Ishikawa (cell line): ENCODE results near the gene ASIC2.

Experiments
- CEBPB ChIP-seq: IDR thresholded peaks from 2 replicates; pipeline ENCODE4 v1.6.1; 2012
- CREB1 ChIP-seq: IDR thresholded peaks from 2 replicates; pipeline ENCODE4 v1.6.1; 2012; ENCODE audit warnings: low read depth
- EGR1 ChIP-seq: IDR thresholded peaks from 2 replicates; pipeline ENCODE4 v1.6.1; 2012
- EP300 ChIP-seq: IDR thresholded peaks from 2 replicates; pipeline ENCODE4 v1.6.1; 2012; ENCODE audit warnings: borderline replicate concordance
- FOXM1 ChIP-seq: IDR thresholded peaks from 2 replicates; pipeline ENCODE4 v1.6.1; 2012; ENCODE audit warnings: low read depth, borderline replicate concordance
- NFIC ChIP-seq: IDR thresholded peaks from 2 replicates; pipeline ENCODE4 v1.6.1; 2012
- RAD21 ChIP-seq: IDR thresholded peaks from 2 replicates; pipeline ENCODE4 v1.6.1; 2012; ENCODE audit warnings: low read depth
- REST ChIP-seq: IDR thresholded peaks from 2 replicates; pipeline ENCODE4 v1.6.1; 2012; ENCODE audit warnings: low read depth, mild to moderate bottlenecking
- TAF1 ChIP-seq: IDR thresholded peaks from 2 replicates; pipeline ENCODE4 v1.6.1; 2012; ENCODE audit warnings: low read depth, mild to moderate bottlenecking
- TCF12 ChIP-seq: IDR thresholded peaks from 2 replicates; pipeline ENCODE4 v1.6.1; 2012; ENCODE audit warnings: low read depth
- TEAD4 ChIP-seq: IDR thresholded peaks from 2 replicates; pipeline ENCODE4 v1.6.1; 2012
- YY1 ChIP-seq: IDR thresholded peaks from 2 replicates; pipeline ENCODE4 v1.6.1; 2012; ENCODE audit warnings: low read depth
- ZBTB7A ChIP-seq: IDR thresholded peaks from 2 replicates; pipeline ENCODE4 v1.6.1; 2012; ENCODE audit warnings: low read depth
- TF ChIP-seq, protein P1 (sequence below): IDR thresholded peaks from 2 replicates; pipeline ENCODE4 v1.6.1; 2012
- TF ChIP-seq, protein P2 (sequence below): IDR thresholded peaks from 2 replicates; pipeline ENCODE4 v1.6.1; 2012

ASIC2 gene

DNA sequence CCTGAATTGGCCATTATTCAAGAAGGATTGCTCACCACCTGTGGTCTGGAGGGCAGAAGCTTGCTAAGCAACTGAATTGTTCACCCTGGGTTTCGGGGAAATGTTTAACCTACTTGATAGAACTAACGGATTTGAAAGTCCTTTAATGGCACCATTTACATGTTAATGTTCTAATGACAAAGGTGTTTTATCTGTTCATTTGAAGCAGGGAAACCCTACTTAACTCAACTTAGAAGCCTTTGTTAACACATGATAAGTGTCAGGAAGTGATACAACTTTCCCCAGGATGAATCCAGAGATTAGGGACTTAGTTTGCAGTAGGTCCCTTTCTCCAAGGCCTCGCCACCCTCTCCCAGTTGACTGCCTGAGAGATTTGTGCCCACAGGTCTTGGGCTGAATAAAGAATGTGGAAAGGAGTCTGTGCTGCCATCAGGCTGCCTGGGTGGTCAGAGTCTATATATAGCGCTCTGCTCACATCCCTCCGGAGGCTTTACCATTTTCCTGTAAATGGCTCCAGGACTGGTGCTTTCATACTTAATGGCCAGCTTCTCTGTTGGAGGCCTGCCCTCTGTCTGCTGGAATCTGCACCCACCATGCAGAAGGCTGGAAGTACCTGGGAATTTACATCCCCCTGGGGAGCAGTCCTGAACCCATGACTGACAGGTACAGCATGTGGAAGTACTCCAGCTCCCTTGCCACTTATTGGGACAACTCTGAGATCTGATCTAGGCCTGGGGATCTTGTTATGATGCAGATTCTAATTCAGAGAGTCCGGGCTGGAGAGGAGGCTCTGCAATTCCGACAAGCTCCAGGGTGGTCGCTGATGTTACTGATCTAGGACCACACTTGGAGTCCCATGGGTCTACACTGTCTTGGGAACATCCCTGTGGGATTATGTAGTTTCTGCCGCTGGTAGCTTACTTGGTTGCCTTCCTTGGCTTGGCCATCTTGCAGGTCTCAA, 99.9 kb downstream of the ASIC2 start:
- TF ChIP-seq YY1 = no peak
- TF ChIP-seq, protein P1, sequence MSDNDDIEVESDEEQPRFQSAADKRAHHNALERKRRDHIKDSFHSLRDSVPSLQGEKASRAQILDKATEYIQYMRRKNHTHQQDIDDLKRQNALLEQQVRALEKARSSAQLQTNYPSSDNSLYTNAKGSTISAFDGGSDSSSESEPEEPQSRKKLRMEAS = no peak
- no peak for TF ChIP-seq EP300
- no peak for TF ChIP-seq TAF1
- no peak for TF ChIP-seq TEAD4
- TF ChIP-seq NFIC = no peak
- no peak for TF ChIP-seq TCF12
- no peak for TF ChIP-seq REST
- no peak for TF ChIP-seq CREB1
- TF ChIP-seq RAD21 = no peak
- TF ChIP-seq CEBPB = no peak
- TF ChIP-seq, protein P2, sequence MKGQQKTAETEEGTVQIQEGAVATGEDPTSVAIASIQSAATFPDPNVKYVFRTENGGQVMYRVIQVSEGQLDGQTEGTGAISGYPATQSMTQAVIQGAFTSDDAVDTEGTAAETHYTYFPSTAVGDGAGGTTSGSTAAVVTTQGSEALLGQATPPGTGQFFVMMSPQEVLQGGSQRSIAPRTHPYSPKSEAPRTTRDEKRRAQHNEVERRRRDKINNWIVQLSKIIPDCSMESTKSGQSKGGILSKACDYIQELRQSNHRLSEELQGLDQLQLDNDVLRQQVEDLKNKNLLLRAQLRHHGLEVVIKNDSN = no peak
- no peak for TF ChIP-seq ZBTB7A
- TF ChIP-seq EGR1 = no peak
- no peak for TF ChIP-seq FOXM1

DNA sequence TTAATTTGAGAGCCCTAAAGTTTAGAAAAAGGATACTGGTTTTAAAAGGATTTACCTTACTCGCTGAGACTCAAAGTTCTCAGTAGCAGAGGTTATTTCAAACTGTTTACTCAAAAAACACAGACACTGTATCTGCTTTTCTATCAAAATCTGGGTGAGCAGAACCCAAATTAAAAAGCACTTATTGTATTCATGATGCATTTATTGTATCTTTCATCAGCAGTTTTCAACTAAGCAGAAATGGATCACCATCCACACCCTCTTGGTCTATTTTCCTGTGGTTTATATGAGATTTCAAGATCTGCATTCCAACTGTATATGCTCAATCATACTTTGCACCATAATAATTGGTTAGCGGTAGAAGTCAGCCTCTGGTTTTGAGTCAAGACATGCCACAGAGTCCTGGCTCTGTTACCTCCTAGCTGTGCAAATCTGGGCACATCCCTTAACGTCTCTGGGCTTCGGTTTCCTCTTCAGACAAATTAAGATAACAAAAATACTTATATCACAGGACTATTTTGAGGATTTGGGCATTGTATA, 109.5 kb downstream of the ASIC2 start:
- TF ChIP-seq CREB1 (no peak), CEBPB (no peak), EGR1 (no peak), FOXM1 (no peak), TCF12 (no peak)
- TF ChIP-seq, protein P1 = no peak
- TF ChIP-seq, protein P2 = no peak

- no peak for TF ChIP-seq TCF12
- TF ChIP-seq EGR1 = no peak
- TF ChIP-seq NFIC = no peak
- no peak for TF ChIP-seq TAF1
- TF ChIP-seq, protein P1 = no peak
- TF ChIP-seq EP300 = no peak
- TF ChIP-seq ZBTB7A = no peak
- TF ChIP-seq, protein P2 = no peak
- no peak for TF ChIP-seq FOXM1
- no peak for TF ChIP-seq CEBPB
- no peak for TF ChIP-seq TEAD4
- no peak for TF ChIP-seq RAD21
- TF ChIP-seq YY1 = no peak
- no peak for TF ChIP-seq REST
- no peak for TF ChIP-seq CREB1
Observed at GRCh38 chr17:33179151-33179550, 113.9 kb downstream of the ASIC2 start.

GRCh38 chr17:33178681-33179080, 114.4 kb downstream of the ASIC2 start:
- TF ChIP-seq EGR1 (no peak), YY1 (no peak), TAF1 (no peak), CEBPB (no peak), EP300 (no peak), REST (no peak), FOXM1 (no peak)
